SK-N-SH (cell line): ENCODE measurements around the gene ROPN1B. TPM values are rescaled to one million over a fixed set of nuclear protein-coding genes. Genes with fewer than 3 reads are reported as not detected.

Experiments
- CTCF ChIA-PET: fragments of 300-600, 350-600 bp; formaldehyde crosslinking; extraction: SDS; loops from one replicate; lab custom pipeline; 2021; lab: Yijun Ruan, JAX
- POLR2A ChIA-PET: fragments of 350-600 bp; sonication (Branson Sonifier 250); formaldehyde crosslinking; extraction: SDS; loops from one replicate; lab custom pipeline; 2020; ENCODE audit warnings: antibody characterized with exemption, inconsistent platforms; lab: Yijun Ruan, JAX
- DNase-seq: peaks from one replicate; pipeline ENCODE4 v3.0.0; 2012
- H2AFZ ChIP-seq: fragments of 200-600 bp; sonication (generic); 2 replicates; pipeline ENCODE4 v1.8.1; 2016; ENCODE audit warnings: antibody characterized with exemption, mild to moderate bottlenecking, low read depth
- H3F3A ChIP-seq: fragments of 200-600 bp; sonication (generic); replicated peaks from 2 replicates; pipeline ENCODE3; 2016; ENCODE audit warnings: antibody characterized with exemption, mild to moderate bottlenecking; ENCODE audit not compliant: insufficient read depth
- H3K27ac ChIP-seq, 2 experiments: fragments of 200-500 bp in 1 of 2; fragments of 200-600 bp in 1 of 2; sonication (Bioruptor generic) in 1 of 2; sonication (generic), shearing (Covaris generic) in 1 of 2; 2 replicates each; pipeline versions ENCODE4 v1.5.1 to v1.6.1; 2014 to 2016; ENCODE audit warnings: low read depth in 2 of 2, inconsistent platforms in 1 of 2, low read length in 1 of 2, mild to moderate bottlenecking in 1 of 2, mixed read lengths in 1 of 2
- H3K27me3 ChIP-seq: fragments of 200-600 bp; sonication (generic), shearing (Covaris generic); 2 replicates; pipeline ENCODE4 v1.6.1; 2016; ENCODE audit warnings: mixed run types; ENCODE audit not compliant: insufficient read depth
- H3K36me3 ChIP-seq, 2 experiments: fragments of 200-500 bp in 1 of 2; fragments of 200-600 bp in 1 of 2; sonication (Bioruptor generic) in 1 of 2; sonication (generic) in 1 of 2; replicated peaks in 1 of 2; 2 replicates each; pipeline versions ENCODE3 to v1.5.1; 2014 to 2016; ENCODE audit warnings: low read length in 1 of 2, mild to moderate bottlenecking in 1 of 2; ENCODE audit not compliant: insufficient read depth in 2 of 2, control insufficient read depth in 1 of 2
- H3K4me1 ChIP-seq, 2 experiments: fragments of 200-500 bp in 1 of 2; fragments of 200-600 bp in 1 of 2; sonication (Bioruptor generic) in 1 of 2; sonication (generic), shearing (Covaris generic) in 1 of 2; 2 replicates each; pipeline versions ENCODE4 v1.5.1 to v1.6.1; 2014 to 2016; ENCODE audit warnings: low read depth in 1 of 2, low read length in 1 of 2, mixed run types in 1 of 2; ENCODE audit not compliant: insufficient read depth in 2 of 2, control insufficient read depth in 1 of 2
- H3K4me2 ChIP-seq: fragments of 200-600 bp; sonication (generic), shearing (Covaris generic); 2 replicates; pipeline ENCODE4 v1.6.1; 2017; ENCODE audit warnings: mixed run types
- H3K4me3 ChIP-seq, 2 experiments: fragments of 200-500 bp in 1 of 2; fragments of 200-600 bp in 1 of 2; sonication (Bioruptor generic) in 1 of 2; sonication (generic), shearing (Covaris generic) in 1 of 2; 2 replicates each; pipeline versions ENCODE4 v1.5.1 to v1.8.1; 2014 to 2016; ENCODE audit warnings: low read depth in 2 of 2, inconsistent platforms in 1 of 2, low read length in 1 of 2, mild to moderate bottlenecking in 1 of 2, mixed read lengths in 1 of 2, moderate library complexity in 1 of 2
- H3K79me2 ChIP-seq: fragments of 200-600 bp; sonication (generic); 2 replicates; pipeline ENCODE4 v1.8.1; 2017; ENCODE audit warnings: mild to moderate bottlenecking; ENCODE audit not compliant: insufficient read depth
- H3K9ac ChIP-seq: fragments of 200-600 bp; sonication (generic); 2 replicates; pipeline ENCODE4 v1.6.1; 2017; ENCODE audit warnings: mixed run types
- H3K9me2 ChIP-seq: fragments of 200-600 bp; sonication (generic); 2 replicates; pipeline ENCODE4 v1.6.1; 2017; ENCODE audit warnings: mixed run types
- H3K9me3 ChIP-seq: fragments of 200-600 bp; sonication (generic); 2 replicates; pipeline ENCODE4 v1.6.1; 2017; ENCODE audit warnings: mixed run types, mild to moderate bottlenecking, moderate library complexity
- H4K20me1 ChIP-seq: fragments of 200-600 bp; sonication (generic); 2 replicates; pipeline ENCODE4 v1.6.1; 2017; ENCODE audit warnings: mild to moderate bottlenecking, mixed run types; ENCODE audit not compliant: insufficient read depth
- EP300 ChIP-seq, 2 experiments: IDR thresholded peaks; 2 replicates each; pipeline versions ENCODE4 v1.4.0 to v1.6.1; 2012; ENCODE audit warnings: borderline replicate concordance in 1 of 2, low read depth in 1 of 2, low read length in 1 of 2
- EZH2phosphoT487 ChIP-seq: fragments of 200-600 bp; sonication (generic); IDR thresholded peaks from 2 replicates; pipeline ENCODE4 v1.6.1; 2017; ENCODE audit warnings: low read depth, mixed run types, mild to moderate bottlenecking, antibody characterized with exemption, moderate library complexity, borderline replicate concordance
- FOSL2 ChIP-seq: IDR thresholded peaks from 2 replicates; pipeline ENCODE4 v1.4.0; 2012; ENCODE audit warnings: low read depth, mild to moderate bottlenecking, moderate library complexity, borderline replicate concordance
- FOXJ3 ChIP-seq: sonication (generic); formaldehyde crosslinking; IDR thresholded peaks from 2 replicates; pipeline ENCODE4 v1.5.1; 2020; ENCODE audit warnings: mild to moderate bottlenecking, missing genetic modification reagents
- GABPA ChIP-seq: IDR thresholded peaks from 2 replicates; pipeline ENCODE4 v1.4.0; 2012; ENCODE audit warnings: low read depth, mild to moderate bottlenecking
- GATA2 ChIP-seq: sonication (generic); formaldehyde crosslinking; IDR thresholded peaks from 2 replicates; pipeline ENCODE4 v1.5.0; 2020; ENCODE audit warnings: mild to moderate bottlenecking, missing genetic modification reagents
- JUND ChIP-seq: IDR thresholded peaks from 2 replicates; pipeline ENCODE4 v1.4.0; 2012
- MXI1 ChIP-seq: IDR thresholded peaks from 2 replicates; pipeline ENCODE4 v1.6.1; 2012; ENCODE audit warnings: mild to moderate bottlenecking, low read depth, low read length, improper control_type of control experiment
- NRF1 ChIP-seq: IDR thresholded peaks from 2 replicates; pipeline ENCODE4 v1.6.1; 2012; ENCODE audit warnings: low read depth, mild to moderate bottlenecking, low read length
- POLR2AphosphoS5 ChIP-seq: IDR thresholded peaks from 2 replicates; pipeline ENCODE4 v1.6.1; 2012; ENCODE audit warnings: low read depth, low read length
- RFX5 ChIP-seq: IDR thresholded peaks from 2 replicates; pipeline ENCODE4 v1.6.1; 2012; ENCODE audit warnings: mild to moderate bottlenecking, improper control_type of control experiment, low read length
- RXRA ChIP-seq: IDR thresholded peaks from 2 replicates; pipeline ENCODE4 v1.4.0; 2012; ENCODE audit warnings: low read depth, mild to moderate bottlenecking, borderline replicate concordance
- TAF1 ChIP-seq: IDR thresholded peaks from 2 replicates; pipeline ENCODE4 v1.6.1; 2012; ENCODE audit warnings: low read depth, mild to moderate bottlenecking, low read length, moderate library complexity, borderline replicate concordance
- TCF12 ChIP-seq: IDR thresholded peaks from 2 replicates; pipeline ENCODE4 v1.4.0; 2012
- YY1 ChIP-seq: IDR thresholded peaks from 2 replicates; pipeline ENCODE4 v1.4.0; 2012; ENCODE audit warnings: low read depth, mild to moderate bottlenecking
- WGBS: methylation state at CpG from one replicate; pipeline ENCODE4 v1.1.6; 2017; ENCODE audit warnings: low lambda C conversion rate; 5-methylcytosine and 5-hydroxymethylcytosine counted together
- polyA plus RNA-seq, 3 experiments: library from polyadenylated mRNA; depleted of rRNA; stranded (reverse); fragments of >200 nt; gene quantifications; 2 replicates each; pipeline ENCODE4 v1.2.3, GENCODE V29; 2012
- TF ChIP-seq, protein P1 (sequence below): fragments of 200-600 bp; sonication (generic); IDR thresholded peaks from 2 replicates; pipeline ENCODE4 v1.6.1; 2017; ENCODE audit warnings: antibody characterized with exemption, mild to moderate bottlenecking, moderate library complexity
- TF ChIP-seq, protein P2 (sequence below): IDR thresholded peaks from 2 replicates; pipeline ENCODE4 v1.4.0; 2012; ENCODE audit warnings: low read depth, borderline replicate concordance

Gene ROPN1B
- polyA plus RNA-seq, 1 of the 3 experiments (the other 2 are of a cell fraction), result not detected

DNA sequence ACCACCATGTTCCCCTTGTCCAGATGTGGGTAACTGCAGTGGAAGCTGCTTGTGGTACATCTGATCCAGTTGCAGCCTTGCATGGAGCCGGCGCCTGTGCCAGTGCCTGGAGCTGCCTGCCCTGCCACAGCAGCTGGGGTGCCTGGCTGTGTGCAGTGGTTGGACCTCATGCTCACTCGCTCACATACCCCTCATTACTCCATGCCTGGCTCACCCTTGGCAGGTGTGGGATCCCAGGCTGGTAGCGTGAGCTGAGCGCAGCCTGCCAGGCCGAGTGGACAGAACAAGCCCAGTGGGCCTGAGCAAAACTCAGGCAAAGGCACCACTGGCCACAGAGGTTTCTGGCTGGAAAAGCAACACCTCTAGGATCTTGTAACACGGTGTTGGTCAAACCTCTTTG, 35.7 kb downstream of the ROPN1B start:
- no peak overlapping the region for H2AFZ ChIP-seq
- no peaks in the 10 kb centered on the region for H3K9me2 ChIP-seq
- CTCF ChIA-PET, result interaction anchor here (1.0 kb wide), 1 partner anchor 13 kb away, joined by 3 read pairs; no protein-coding TSS in a partner anchor
- no peak overlapping the region for H3K4me3 ChIP-seq
- DNase-seq, result no peak
- no peaks in the 10 kb centered on the region for H3K36me3 ChIP-seq
- POLR2A ChIA-PET, result no interaction called here
- TF ChIP-seq, protein P1, sequence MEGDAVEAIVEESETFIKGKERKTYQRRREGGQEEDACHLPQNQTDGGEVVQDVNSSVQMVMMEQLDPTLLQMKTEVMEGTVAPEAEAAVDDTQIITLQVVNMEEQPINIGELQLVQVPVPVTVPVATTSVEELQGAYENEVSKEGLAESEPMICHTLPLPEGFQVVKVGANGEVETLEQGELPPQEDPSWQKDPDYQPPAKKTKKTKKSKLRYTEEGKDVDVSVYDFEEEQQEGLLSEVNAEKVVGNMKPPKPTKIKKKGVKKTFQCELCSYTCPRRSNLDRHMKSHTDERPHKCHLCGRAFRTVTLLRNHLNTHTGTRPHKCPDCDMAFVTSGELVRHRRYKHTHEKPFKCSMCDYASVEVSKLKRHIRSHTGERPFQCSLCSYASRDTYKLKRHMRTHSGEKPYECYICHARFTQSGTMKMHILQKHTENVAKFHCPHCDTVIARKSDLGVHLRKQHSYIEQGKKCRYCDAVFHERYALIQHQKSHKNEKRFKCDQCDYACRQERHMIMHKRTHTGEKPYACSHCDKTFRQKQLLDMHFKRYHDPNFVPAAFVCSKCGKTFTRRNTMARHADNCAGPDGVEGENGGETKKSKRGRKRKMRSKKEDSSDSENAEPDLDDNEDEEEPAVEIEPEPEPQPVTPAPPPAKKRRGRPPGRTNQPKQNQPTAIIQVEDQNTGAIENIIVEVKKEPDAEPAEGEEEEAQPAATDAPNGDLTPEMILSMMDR, result no peak
- no peak for TF ChIP-seq YY1
- no peak for TF ChIP-seq RFX5
- TF ChIP-seq GABPA, result no peak
- TF ChIP-seq MXI1, result no peak
- TF ChIP-seq POLR2AphosphoS5, result no peak
- no peak for TF ChIP-seq FOXJ3 (CRISPR knock-in tag)
- no peak for TF ChIP-seq EP300 (IDR thresholded peaks at IDR 0.05; ENCODE audit: borderline replicate concordance in 1 of 2, low read depth in 1 of 2, low read length in 1 of 2)
- TF ChIP-seq EZH2phosphoT487, result no peak
- no peak for TF ChIP-seq TCF12
- no peak for TF ChIP-seq FOSL2
- TF ChIP-seq, protein P2, sequence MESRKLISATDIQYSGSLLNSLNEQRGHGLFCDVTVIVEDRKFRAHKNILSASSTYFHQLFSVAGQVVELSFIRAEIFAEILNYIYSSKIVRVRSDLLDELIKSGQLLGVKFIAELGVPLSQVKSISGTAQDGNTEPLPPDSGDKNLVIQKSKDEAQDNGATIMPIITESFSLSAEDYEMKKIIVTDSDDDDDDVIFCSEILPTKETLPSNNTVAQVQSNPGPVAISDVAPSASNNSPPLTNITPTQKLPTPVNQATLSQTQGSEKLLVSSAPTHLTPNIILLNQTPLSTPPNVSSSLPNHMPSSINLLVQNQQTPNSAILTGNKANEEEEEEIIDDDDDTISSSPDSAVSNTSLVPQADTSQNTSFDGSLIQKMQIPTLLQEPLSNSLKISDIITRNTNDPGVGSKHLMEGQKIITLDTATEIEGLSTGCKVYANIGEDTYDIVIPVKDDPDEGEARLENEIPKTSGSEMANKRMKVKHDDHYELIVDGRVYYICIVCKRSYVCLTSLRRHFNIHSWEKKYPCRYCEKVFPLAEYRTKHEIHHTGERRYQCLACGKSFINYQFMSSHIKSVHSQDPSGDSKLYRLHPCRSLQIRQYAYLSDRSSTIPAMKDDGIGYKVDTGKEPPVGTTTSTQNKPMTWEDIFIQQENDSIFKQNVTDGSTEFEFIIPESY, result no peak
- no peak for TF ChIP-seq GATA2 (CRISPR knock-in tag)
- no peak for TF ChIP-seq NRF1
- no peak for TF ChIP-seq JUND
- no peak for TF ChIP-seq RXRA
- TF ChIP-seq TAF1, result no peak
- TF ChIP-seq, all 33 proteins: peak for 0
- peaks cover 2 to 9% of the 10 kb centered on the region in 2 experiments; a peak in 3 of 4 replicates for H3K4me1 ChIP-seq
- H3K27ac ChIP-seq, result peak overlapping the region in 1 of 2 experiments; percentile 72; a peak in 1 of 4 replicates
- H4K20me1 ChIP-seq, result no peaks in the 10 kb centered on the region
- no peaks in the 10 kb centered on the region for H3K9me3 ChIP-seq
- peaks cover 11% of the 10 kb centered on the region for H3F3A ChIP-seq
- no peaks in the 10 kb centered on the region for H3K79me2 ChIP-seq
- 87% methylated on average over 3 of the region's 7 CpGs for WGBS
- H3K27me3 ChIP-seq, result no peaks in the 10 kb centered on the region
- no peak overlapping the region for H3K4me2 ChIP-seq
- H3K9ac ChIP-seq, result no peak overlapping the region
